ENCODE measurements around the gene ANKHD1. TPM values are rescaled to one million over a fixed set of nuclear protein-coding genes. Genes with fewer than 3 reads are reported as not detected.

Gene ANKHD1
- total and polyA plus RNA-seq, 9 of the 15 experiments (the other 6 are each of a cell fraction or from before 2014, with no cell fraction given) = 38.9 to 138 (median 78.7) TPM

GRCh38 chr5:140547508-140548299 lies 146.1 kb downstream of the ANKHD1 start, which contains the start of gene EIF4EBP3 (continued):
- peak; percentile 88 for TF ChIP-seq RBFOX2 (IDR thresholded peaks at IDR 0.05; ENCODE audit: low read depth, low read length)
- TF ChIP-seq TAL1 (IDR thresholded peaks at IDR 0.05) = no peak
- TF ChIP-seq ZFX (CRISPR knock-in tag; IDR thresholded peaks at IDR 0.05) = peak; percentile 51; the same call in 1 of the 2 replicates
- no peak for TF ChIP-seq CHCHD3 (CRISPR knock-in tag; IDR thresholded peaks at IDR 0.05)
- peak; percentile 93 for TF ChIP-seq POLR2G (IDR thresholded peaks at IDR 0.05; ENCODE audit: low read depth, low read length)
- 0 out of 2 replicates have a peak, but pooled peaks have one; percentile 10 for TF ChIP-seq ZFPM2 (CRISPR knock-in tag; IDR thresholded peaks at IDR 0.05)
- peak; percentile 66 for TF ChIP-seq MEIS2 (IDR thresholded peaks at IDR 0.05; ENCODE audit: partially characterized antibody)
- TF ChIP-seq ZNF707 (CRISPR knock-in tag; conservative IDR thresholded peaks at IDR 0.05) = no peak
- no peak for TF ChIP-seq BMI1 (IDR thresholded peaks at IDR 0.05; ENCODE audit: low read length)
- no peak for TF ChIP-seq ZC3H8 (IDR thresholded peaks at IDR 0.05)
- TF ChIP-seq ATF7 (IDR thresholded peaks at IDR 0.05) = peak; percentile 66
- TF ChIP-seq NFXL1 (CRISPR knock-in tag; IDR thresholded peaks at IDR 0.05) = 0 out of 2 replicates have a peak, but pooled peaks have one; percentile 31
- peak; percentile 64; the same call in 1 of the 2 replicates for TF ChIP-seq E2F1 (CRISPR knock-in tag; IDR thresholded peaks at IDR 0.05)
- peak; percentile 84 for TF ChIP-seq EP400 (IDR thresholded peaks at IDR 0.05)
- TF ChIP-seq THAP7 (CRISPR knock-in tag; IDR thresholded peaks at IDR 0.05) = no peak
- TF ChIP-seq PHB2 (IDR thresholded peaks at IDR 0.05; ENCODE audit: low read depth) = no peak
- peak; percentile 91 for TF ChIP-seq USF2 (CRISPR knock-in tag; IDR thresholded peaks at IDR 0.05)
- peak in 1 of 2 experiments; percentile 26; a peak in 1 of 4 replicates for TF ChIP-seq RCOR1 (IDR thresholded peaks at IDR 0.05; ENCODE audit: borderline replicate concordance in 1 of 2, low read depth in 2 of 2, low read length in 2 of 2)
- peak; percentile 28 for TF ChIP-seq TAF1 (IDR thresholded peaks at IDR 0.05; ENCODE audit: control insufficient read depth, extremely low read depth, insufficient read depth, low read length, severe bottlenecking)
- TF ChIP-seq ZNF165 (CRISPR knock-in tag; IDR thresholded peaks at IDR 0.05; ENCODE audit: borderline replicate concordance) = no peak
- peak; percentile 98 for TF ChIP-seq MYC (IDR thresholded peaks at IDR 0.05; ENCODE audit: low read depth, low read length)
- TF ChIP-seq MYC (CRISPR knock-in tag; IDR thresholded peaks at IDR 0.05; ENCODE audit: borderline replicate concordance, low read depth) = 0 out of 2 replicates have a peak, but pooled peaks have one; percentile 81
- TF ChIP-seq HMGN3 (IDR thresholded peaks at IDR 0.05; ENCODE audit: borderline replicate concordance, extremely low read depth, insufficient read length, low read depth, low read length) = peak; percentile 57
- no peak for TF ChIP-seq HMGXB4 (CRISPR knock-in tag; IDR thresholded peaks at IDR 0.05)
